Measurements from ENCODE around the gene CD55.

- no peak for TF ChIP-seq EZH2 (IDR thresholded peaks at IDR 0.05; ENCODE audit: borderline replicate concordance, insufficient read depth, low read length, poor library complexity, severe bottlenecking)
- no peak for TF ChIP-seq MXI1 (conservative IDR thresholded peaks at IDR 0.05; ENCODE audit: poor library complexity, severe bottlenecking)
- no peak for TF ChIP-seq EP300 (conservative IDR thresholded peaks at IDR 0.05; ENCODE audit: poor library complexity, severe bottlenecking)
- TF ChIP-seq, protein P1, sequence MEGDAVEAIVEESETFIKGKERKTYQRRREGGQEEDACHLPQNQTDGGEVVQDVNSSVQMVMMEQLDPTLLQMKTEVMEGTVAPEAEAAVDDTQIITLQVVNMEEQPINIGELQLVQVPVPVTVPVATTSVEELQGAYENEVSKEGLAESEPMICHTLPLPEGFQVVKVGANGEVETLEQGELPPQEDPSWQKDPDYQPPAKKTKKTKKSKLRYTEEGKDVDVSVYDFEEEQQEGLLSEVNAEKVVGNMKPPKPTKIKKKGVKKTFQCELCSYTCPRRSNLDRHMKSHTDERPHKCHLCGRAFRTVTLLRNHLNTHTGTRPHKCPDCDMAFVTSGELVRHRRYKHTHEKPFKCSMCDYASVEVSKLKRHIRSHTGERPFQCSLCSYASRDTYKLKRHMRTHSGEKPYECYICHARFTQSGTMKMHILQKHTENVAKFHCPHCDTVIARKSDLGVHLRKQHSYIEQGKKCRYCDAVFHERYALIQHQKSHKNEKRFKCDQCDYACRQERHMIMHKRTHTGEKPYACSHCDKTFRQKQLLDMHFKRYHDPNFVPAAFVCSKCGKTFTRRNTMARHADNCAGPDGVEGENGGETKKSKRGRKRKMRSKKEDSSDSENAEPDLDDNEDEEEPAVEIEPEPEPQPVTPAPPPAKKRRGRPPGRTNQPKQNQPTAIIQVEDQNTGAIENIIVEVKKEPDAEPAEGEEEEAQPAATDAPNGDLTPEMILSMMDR (IDR thresholded peaks at IDR 0.05; ENCODE audit: poor library complexity, severe bottlenecking) = no peak
- TF ChIP-seq TAF1 (IDR thresholded peaks at IDR 0.05; ENCODE audit: low read depth) = no peak
These were observed 14.4 kb downstream of the CD55 start for GRCh38 chr1:207335695-207336363.

Measured in neural cell (in vitro differentiated cells).